Liver (tissue), 9 donors: ENCODE data around the gene SIRT4. TPM values are rescaled to one million over a fixed set of nuclear protein-coding genes. Genes with fewer than 3 reads are reported as not detected.

ENCODE experiments used
- DNase-seq: peaks from one replicate; pipeline ENCODE4 v3.0.0-alpha.2; 2017; ENCODE audit warnings: low spot score
- H3K27ac ChIP-seq, 2 donors: one replicate each; pipeline ENCODE4 v1.7.0; 2013; ENCODE audit warnings: inconsistent platforms in 2 of 2, low read length in 2 of 2, control low read depth in 1 of 2, low read depth in 1 of 2, mild to moderate bottlenecking in 1 of 2
- H3K27me3 ChIP-seq, 4 donors: one replicate each; pipeline versions ENCODE4 v1.6.1 to v1.7.0; 2013; ENCODE audit warnings: low read length in 3 of 4, inconsistent platforms in 1 of 4, mild to moderate bottlenecking in 1 of 4, moderate library complexity in 1 of 4; ENCODE audit not compliant: control insufficient read depth in 4 of 4, insufficient read depth in 4 of 4
- H3K36me3 ChIP-seq, 4 donors: one replicate each; pipeline versions ENCODE4 v1.6.1 to v1.7.0; 2013; ENCODE audit warnings: low read length in 3 of 4, mild to moderate bottlenecking in 3 of 4, low read depth in 1 of 4, moderate library complexity in 1 of 4; ENCODE audit not compliant: control insufficient read depth in 4 of 4, insufficient read depth in 3 of 4
- H3K4me1 ChIP-seq, 4 donors: one replicate each; pipeline versions ENCODE4 v1.6.1 to v1.7.0; 2013; ENCODE audit warnings: low read length in 3 of 4, mild to moderate bottlenecking in 3 of 4, moderate library complexity in 1 of 4; ENCODE audit not compliant: control insufficient read depth in 4 of 4, insufficient read depth in 4 of 4
- H3K4me3 ChIP-seq, 3 donors: one replicate each; pipeline versions ENCODE4 v1.6.1 to v1.7.0; 2013; ENCODE audit warnings: low read length in 3 of 3, control low read depth in 1 of 3, low read depth in 1 of 3, mild to moderate bottlenecking in 1 of 3
- H3K9ac ChIP-seq, 2 donors: one replicate each; pipeline ENCODE4 v1.7.0; 2013; ENCODE audit warnings: low read length in 2 of 2, mild to moderate bottlenecking in 2 of 2, moderate library complexity in 2 of 2, control low read depth in 1 of 2, low read depth in 1 of 2
- H3K9me3 ChIP-seq, 4 donors: one replicate each; pipeline versions ENCODE4 v1.6.1 to v1.7.0; 2013; ENCODE audit warnings: low read length in 3 of 4; ENCODE audit not compliant: control insufficient read depth in 4 of 4
- ATF3 ChIP-seq: IDR thresholded peaks from 2 replicates; pipeline ENCODE4 v1.6.1; 2016; ENCODE audit warnings: antibody characterized with exemption
- EGR1 ChIP-seq, 2 donors: IDR thresholded peaks; 2 replicates each; pipeline ENCODE4 v1.6.1; 2016 to 2018; ENCODE audit warnings: antibody characterized with exemption in 2 of 2, low read depth in 2 of 2
- FOXA1 ChIP-seq: IDR thresholded peaks from 2 replicates; pipeline ENCODE4 v1.6.1; 2016; ENCODE audit warnings: antibody characterized with exemption
- FOXA2 ChIP-seq: IDR thresholded peaks from 2 replicates; pipeline ENCODE4 v1.6.1; 2016; ENCODE audit warnings: antibody characterized with exemption
- GABPA ChIP-seq, 2 donors: IDR thresholded peaks in 1 of 2; conservative IDR thresholded peaks in 1 of 2; 2 replicates each; pipeline ENCODE4 v1.6.1; 2016; ENCODE audit warnings: antibody characterized with exemption in 2 of 2, mild to moderate bottlenecking in 1 of 2, moderate library complexity in 1 of 2
- HNF4G ChIP-seq: IDR thresholded peaks from 2 replicates; pipeline ENCODE4 v1.6.1; 2016; ENCODE audit warnings: antibody characterized with exemption
- JUND ChIP-seq, 2 donors: IDR thresholded peaks; 2 replicates each; pipeline ENCODE4 v1.6.1; 2016; ENCODE audit warnings: antibody characterized with exemption in 2 of 2
- NR2F2 ChIP-seq: IDR thresholded peaks from 2 replicates; pipeline ENCODE4 v1.6.1; 2016; ENCODE audit warnings: antibody characterized with exemption
- RAD21 ChIP-seq, 2 donors: IDR thresholded peaks; 2 replicates each; pipeline ENCODE4 v1.6.1; 2016; ENCODE audit warnings: antibody characterized with exemption in 2 of 2, mild to moderate bottlenecking in 2 of 2
- RXRA ChIP-seq, 2 donors: IDR thresholded peaks; 2 replicates each; pipeline ENCODE4 v1.6.1; 2017 to 2018; ENCODE audit warnings: antibody characterized with exemption in 2 of 2, mild to moderate bottlenecking in 1 of 2
- SP1 ChIP-seq: IDR thresholded peaks from 2 replicates; pipeline ENCODE4 v1.6.1; 2018; ENCODE audit warnings: antibody characterized with exemption, mild to moderate bottlenecking
- TAF1 ChIP-seq: conservative IDR thresholded peaks from 2 replicates; pipeline ENCODE4 v1.6.1; 2016; ENCODE audit warnings: antibody characterized with exemption, mild to moderate bottlenecking
- ZBTB33 ChIP-seq: IDR thresholded peaks from 2 replicates; pipeline ENCODE4 v1.6.1; 2016; ENCODE audit warnings: antibody characterized with exemption
- WGBS: extraction: QIAGEN DNeasy Blood & Tissue Kit; methylation state at CpG from one replicate; pipeline ENCODE4 v1.1.7; 2013; 5-methylcytosine and 5-hydroxymethylcytosine counted together
- polyA plus RNA-seq, 2 donors: library from polyadenylated mRNA; stranded (reverse) in 1 of 2; unstranded in 1 of 2; fragments of 200-250 nt in 1 of 2; fragments of >200 nt in 1 of 2; fragmentation: Nextera tagmentation in 1 of 2; extraction: Ambion mirVana in 1 of 2; gene quantifications; one replicate each; pipeline versions ENCODE4 v1.2.1 to v1.2.3, GENCODE V29; 2013 to 2015
- total RNA-seq, 2 donors: library from RNA; depleted of rRNA; stranded (reverse); fragments of >200 nt; gene quantifications; one replicate each; pipeline ENCODE4 v1.2.3, GENCODE V29; 2014
- TF ChIP-seq, protein P1 (sequence below): fragments of 150-350 bp; IDR thresholded peaks from 2 replicates; pipeline ENCODE4 v1.5.1; 2017; ENCODE audit warnings: improper control_type of control experiment, low read depth, low read length; ENCODE audit not compliant: missing input control
- TF ChIP-seq, protein P2 (sequence below): IDR thresholded peaks from 2 replicates; pipeline ENCODE4 v1.6.1; 2016; ENCODE audit warnings: antibody characterized with exemption, mild to moderate bottlenecking
- donor health status: healthy.
- donor health status: healthy.
- donor health status: healthy.
- donor health status: healthy.
- donor health status: healthy.

The SIRT4 gene
- total and polyA plus RNA-seq, 4 donors = 1.6 to 4.2 (median 1.9) TPM

- no peaks in the 10 kb centered on the region for H3K36me3 ChIP-seq
These were observed 25.4 kb upstream of the SIRT4 start for GRCh38 chr12:120276734-120277133.

More at GRCh38 chr12:120276734-120277133, 25.4 kb upstream of the SIRT4 start:
- no peak overlapping the region for H3K4me3 ChIP-seq
- no peaks in the 10 kb centered on the region for H3K9me3 ChIP-seq
- no peak for TF ChIP-seq GABPA (IDR thresholded peaks at IDR 0.05 in 1 of 2, conservative IDR thresholded peaks at IDR 0.05 in 1 of 2)
- TF ChIP-seq, protein P1, sequence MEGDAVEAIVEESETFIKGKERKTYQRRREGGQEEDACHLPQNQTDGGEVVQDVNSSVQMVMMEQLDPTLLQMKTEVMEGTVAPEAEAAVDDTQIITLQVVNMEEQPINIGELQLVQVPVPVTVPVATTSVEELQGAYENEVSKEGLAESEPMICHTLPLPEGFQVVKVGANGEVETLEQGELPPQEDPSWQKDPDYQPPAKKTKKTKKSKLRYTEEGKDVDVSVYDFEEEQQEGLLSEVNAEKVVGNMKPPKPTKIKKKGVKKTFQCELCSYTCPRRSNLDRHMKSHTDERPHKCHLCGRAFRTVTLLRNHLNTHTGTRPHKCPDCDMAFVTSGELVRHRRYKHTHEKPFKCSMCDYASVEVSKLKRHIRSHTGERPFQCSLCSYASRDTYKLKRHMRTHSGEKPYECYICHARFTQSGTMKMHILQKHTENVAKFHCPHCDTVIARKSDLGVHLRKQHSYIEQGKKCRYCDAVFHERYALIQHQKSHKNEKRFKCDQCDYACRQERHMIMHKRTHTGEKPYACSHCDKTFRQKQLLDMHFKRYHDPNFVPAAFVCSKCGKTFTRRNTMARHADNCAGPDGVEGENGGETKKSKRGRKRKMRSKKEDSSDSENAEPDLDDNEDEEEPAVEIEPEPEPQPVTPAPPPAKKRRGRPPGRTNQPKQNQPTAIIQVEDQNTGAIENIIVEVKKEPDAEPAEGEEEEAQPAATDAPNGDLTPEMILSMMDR = no peak
- no peak for TF ChIP-seq FOXA2
- TF ChIP-seq, protein P2, sequence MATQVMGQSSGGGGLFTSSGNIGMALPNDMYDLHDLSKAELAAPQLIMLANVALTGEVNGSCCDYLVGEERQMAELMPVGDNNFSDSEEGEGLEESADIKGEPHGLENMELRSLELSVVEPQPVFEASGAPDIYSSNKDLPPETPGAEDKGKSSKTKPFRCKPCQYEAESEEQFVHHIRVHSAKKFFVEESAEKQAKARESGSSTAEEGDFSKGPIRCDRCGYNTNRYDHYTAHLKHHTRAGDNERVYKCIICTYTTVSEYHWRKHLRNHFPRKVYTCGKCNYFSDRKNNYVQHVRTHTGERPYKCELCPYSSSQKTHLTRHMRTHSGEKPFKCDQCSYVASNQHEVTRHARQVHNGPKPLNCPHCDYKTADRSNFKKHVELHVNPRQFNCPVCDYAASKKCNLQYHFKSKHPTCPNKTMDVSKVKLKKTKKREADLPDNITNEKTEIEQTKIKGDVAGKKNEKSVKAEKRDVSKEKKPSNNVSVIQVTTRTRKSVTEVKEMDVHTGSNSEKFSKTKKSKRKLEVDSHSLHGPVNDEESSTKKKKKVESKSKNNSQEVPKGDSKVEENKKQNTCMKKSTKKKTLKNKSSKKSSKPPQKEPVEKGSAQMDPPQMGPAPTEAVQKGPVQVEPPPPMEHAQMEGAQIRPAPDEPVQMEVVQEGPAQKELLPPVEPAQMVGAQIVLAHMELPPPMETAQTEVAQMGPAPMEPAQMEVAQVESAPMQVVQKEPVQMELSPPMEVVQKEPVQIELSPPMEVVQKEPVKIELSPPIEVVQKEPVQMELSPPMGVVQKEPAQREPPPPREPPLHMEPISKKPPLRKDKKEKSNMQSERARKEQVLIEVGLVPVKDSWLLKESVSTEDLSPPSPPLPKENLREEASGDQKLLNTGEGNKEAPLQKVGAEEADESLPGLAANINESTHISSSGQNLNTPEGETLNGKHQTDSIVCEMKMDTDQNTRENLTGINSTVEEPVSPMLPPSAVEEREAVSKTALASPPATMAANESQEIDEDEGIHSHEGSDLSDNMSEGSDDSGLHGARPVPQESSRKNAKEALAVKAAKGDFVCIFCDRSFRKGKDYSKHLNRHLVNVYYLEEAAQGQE = no peak
- TF ChIP-seq NR2F2 = no peak
- TF ChIP-seq TAF1 = no peak
- TF ChIP-seq ATF3 = no peak
- TF ChIP-seq HNF4G = no peak
- TF ChIP-seq JUND (IDR thresholded peaks at IDR 0.05) = no peak
- no peak for TF ChIP-seq ZBTB33
- no peak for TF ChIP-seq FOXA1
- no peak for TF ChIP-seq EGR1 (IDR thresholded peaks at IDR 0.05; ENCODE audit: low read depth in 2 of 2)
- TF ChIP-seq SP1 = no peak
- TF ChIP-seq RXRA (IDR thresholded peaks at IDR 0.05) = no peak
- TF ChIP-seq RAD21 (IDR thresholded peaks at IDR 0.05) = no peak
- peaks cover 0 to 5% (median 1%) of the 10 kb centered on the region in 4 donors for H3K4me1 ChIP-seq
- 92% methylated on average over 6 of the region's 6 CpGs for WGBS
- no peak overlapping the region for H3K9ac ChIP-seq
- no peak for DNase-seq
- no peak overlapping the region for H3K27ac ChIP-seq
- no peaks in the 10 kb centered on the region for H3K27me3 ChIP-seq
